Measurements from ENCODE around the gene PRDM8.

Gene PRDM8

DNA sequence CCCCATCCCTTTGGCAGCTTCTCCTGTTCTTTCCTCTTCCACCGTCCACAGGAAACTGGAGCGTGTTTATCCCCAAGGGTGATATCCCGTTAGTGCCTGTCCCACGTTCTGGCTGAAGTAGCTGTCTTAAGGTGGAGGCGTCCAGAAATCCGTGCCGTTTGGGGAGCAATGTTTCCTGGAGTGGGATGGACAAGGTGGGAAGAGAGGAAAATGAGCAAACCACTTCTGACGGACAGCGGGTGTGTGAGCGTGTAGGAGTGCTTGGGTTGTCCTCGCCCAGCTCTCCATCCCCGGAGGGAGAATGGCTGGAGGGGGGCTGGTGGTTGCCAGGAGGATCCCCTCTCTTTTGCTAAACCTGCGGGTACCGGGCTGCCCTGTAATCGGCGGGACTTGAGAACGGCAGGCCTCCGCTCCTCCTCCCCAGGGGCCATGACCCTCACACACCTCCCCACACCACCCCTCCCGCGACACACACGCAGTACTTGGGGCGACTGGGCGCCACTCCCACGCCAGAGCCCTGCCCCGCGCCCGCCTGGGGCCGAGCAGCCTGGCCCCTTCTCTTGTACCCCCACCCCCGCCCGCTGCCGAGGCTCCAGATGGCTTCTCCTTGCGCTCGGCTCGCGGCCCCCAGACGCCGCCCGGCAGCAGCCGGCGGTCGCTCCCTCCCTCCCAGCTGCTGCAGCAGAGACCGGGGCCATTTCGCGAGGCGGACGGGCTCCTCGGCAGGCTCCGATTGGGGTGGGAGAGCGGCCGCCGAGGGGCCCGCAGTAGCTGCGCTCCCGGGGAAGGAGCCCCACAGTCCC lies 13.9 kb upstream of the PRDM8 start:
- DNase-seq (ENCODE audit: low spot score), result peak; percentile 54

DNA sequence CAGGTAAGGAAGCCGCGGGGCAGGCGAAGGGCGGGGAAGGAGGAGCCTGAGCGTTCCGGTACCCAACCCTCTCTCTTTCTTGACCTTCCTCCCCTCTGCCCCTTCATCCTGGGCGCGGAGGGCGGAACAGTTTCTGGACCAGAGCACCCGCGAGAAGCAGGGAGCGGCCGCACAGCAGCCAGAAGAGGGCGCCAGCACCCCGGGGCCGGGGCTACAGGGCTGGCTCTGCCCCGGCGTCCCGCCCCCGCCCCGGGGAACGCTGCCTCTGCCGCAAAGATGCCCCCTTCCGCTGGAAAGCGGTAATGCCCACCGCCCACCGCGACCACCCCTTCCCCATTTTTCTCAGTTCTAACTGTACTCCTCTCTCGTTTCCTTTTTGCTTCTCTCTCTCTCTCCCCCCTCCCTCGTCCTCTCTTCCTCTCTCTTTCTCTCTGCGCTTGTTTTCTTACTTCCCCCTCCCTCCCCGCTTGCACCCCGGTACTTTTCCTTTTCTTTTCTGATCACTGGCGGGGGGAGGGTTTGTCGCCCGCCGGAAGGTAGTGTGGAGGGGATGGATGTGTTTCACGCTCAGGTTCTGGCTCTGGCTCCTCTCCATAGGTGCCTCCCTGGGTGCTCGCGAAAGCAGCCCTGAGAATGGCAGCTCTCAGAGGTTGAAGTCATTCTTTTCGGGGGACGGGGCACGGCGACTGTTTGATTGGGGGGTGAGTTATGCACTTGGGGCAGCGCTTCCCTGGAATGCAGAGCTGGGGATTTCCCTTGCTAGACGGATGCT lies 13.1 kb upstream of the PRDM8 start:
- peak; percentile 93 for DNase-seq (ENCODE audit: low spot score)

DNA sequence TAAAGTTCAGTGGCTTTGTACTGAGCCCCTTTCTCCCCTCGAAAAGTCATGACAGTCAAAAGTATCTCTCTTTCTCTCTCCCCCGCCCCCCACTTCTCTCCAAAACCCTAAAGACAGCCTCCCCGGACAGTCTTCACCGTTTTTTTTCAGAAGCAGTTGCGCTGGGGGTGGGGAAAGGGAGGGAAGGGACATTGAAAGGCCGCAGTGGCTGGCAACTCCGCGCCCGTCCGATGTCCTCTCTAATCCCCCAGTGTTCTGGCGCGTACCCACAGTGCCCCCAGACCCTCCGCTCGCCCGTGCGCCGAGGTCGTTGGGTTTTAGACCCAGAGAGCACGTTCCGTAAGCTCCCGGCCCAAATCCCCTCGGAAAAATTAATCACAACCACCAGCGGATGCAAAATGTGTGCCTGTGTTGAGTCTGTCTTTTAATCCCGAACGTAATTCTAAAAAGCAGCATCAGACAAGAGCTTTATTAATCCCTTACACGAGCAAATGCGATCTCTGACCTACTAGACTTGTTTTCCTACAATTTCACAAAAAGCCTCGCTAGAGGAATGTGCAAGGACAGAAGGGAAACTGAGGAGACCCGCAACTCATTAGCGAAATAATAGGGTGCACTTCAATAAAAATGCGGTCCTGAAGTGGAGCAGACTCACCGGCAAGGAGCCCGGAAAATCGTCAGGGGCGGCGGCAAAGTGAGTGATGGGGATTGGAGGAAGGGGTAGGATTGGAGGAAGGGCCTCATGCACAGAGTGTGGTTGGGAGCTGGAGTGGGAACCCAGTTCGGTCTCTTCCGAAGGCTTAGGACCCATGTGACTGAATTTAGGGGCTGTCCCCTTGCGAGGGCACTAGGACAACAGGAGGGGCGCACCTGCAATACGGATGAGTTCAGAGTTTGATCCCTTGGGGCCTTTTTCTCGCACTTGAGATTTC lies 12.2 kb upstream of the PRDM8 start:
- DNase-seq (ENCODE audit: low spot score), result no peak

DNA sequence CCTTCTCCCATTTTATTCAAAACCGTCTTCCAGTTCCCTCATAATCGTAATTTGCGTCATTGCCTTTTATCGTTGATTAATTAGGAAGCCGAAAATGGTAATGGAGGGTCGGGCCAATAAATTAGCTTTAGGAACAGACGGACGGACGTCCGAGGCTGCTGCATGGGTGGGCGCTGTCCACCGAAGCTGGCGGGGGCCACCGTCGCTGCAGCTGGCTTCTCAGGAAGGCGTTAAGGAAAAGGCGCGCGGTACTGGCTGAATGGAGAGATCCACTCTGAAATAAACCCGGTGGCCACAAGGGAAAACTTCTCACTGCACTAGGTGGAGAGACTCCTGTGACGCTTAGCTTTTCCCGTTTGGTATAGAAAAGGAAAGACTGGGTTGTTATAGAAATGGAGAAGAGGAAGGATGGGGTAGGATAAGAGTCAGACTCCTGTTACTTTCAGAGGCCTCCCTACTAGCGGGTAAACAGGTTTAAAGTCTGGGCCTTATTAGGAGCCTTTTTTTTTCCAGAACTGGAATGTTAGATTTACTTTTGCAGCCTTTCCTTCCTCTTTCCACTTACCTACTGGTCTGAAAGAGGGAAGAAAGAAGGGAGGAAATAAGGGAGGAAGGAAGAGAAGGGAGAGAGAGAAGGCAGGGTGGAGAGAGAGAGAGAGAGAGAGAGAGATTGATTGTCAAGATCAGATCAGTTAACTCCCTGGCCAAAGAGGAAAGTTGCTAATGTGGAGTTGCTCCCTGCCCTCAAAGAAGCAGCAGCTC lies 11.3 kb upstream of the PRDM8 start:
- DNase-seq (ENCODE audit: low spot score), result no peak

DNA sequence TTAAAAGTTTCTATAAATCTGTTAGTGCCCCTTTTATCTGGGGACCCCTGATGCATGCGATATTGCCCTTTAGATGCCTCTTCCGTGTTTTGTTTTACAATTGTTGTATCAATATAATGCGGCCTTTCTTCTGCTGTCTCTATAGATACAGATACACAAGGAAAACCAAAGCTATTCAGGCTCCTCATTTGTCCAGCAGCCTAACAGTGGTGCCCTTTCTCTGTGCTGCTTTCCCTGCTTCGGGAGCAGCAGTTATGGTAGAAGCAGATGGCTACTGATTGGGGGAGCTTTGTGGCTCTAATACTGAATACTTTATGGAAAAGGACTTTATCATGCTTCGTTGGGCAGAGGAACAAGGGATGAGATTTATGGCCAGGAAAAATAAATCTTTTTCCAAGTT lies 10.6 kb upstream of the PRDM8 start:
- no peak for DNase-seq (ENCODE audit: low spot score)

DNA sequence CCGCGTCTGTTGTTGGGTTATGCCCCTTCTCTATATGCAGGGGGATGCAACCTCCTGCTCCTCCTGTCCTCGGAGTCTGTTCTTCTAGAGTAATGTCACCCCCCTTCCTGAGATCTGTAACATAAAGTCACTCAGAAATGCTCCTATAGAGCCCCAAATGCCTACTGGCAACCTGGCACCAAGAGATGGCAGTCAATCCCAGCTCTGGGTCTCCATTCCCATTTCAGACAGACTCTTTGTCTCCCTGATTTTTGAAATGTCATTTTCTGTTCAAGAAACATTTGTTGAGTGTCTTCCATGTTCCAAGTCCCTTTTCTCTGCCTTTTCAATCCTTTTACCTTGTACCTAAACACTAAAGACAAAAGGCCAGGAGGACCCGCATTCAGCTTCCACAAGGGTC lies 9.6 kb upstream of the PRDM8 start:
- DNase-seq (ENCODE audit: low spot score), result no peak

DNA sequence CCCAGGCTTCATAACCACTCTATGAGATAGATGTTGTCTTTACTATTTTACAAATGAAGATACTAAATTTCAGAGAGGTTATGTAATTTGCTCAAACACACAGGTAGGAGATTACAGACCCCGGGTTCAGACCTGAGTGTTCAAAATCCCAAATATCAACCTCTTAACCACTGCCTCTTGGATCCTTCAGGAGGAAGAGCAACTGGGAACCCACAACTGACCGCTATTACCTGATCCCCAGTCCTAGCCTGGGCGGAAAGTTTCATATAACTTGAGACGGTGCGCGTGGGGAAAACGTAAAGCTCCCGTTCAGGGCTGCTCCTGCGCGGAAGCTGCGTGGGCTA lies 8.9 kb upstream of the PRDM8 start:
- no peak for DNase-seq (ENCODE audit: low spot score)

DNA sequence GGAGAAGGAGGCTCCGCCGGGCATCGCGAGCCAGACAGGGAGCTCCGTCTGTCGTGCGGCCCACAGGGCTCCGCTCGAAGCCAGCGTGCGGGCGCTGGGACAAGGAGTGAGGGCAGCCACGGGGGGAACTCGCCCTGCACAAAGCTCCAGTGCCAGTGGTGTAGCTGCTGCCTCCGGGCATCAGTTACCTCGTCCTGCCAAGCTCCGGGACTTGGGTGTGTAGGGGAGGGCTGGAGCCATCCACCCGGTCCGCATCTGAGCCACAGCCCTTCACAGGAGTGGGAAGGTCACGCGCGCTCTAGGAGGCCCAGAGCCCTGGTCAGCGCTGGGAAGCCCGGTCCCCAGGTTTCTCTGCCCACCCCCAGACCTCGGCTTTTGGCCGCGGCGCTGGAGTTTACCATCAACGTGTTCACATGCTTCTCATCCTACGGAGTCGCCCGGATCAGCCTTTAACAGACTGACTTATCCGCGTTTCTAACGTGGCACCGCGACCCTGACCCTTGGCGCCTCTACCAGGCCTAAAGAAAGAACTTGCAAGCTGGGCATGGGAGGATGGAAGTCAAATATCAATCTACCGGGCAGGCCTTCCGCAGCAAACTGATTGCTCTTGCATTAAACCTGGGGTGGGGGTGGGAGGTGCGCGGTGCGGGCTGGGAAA lies 8.4 kb upstream of the PRDM8 start:
- no peak for DNase-seq (ENCODE audit: low spot score)

DNA sequence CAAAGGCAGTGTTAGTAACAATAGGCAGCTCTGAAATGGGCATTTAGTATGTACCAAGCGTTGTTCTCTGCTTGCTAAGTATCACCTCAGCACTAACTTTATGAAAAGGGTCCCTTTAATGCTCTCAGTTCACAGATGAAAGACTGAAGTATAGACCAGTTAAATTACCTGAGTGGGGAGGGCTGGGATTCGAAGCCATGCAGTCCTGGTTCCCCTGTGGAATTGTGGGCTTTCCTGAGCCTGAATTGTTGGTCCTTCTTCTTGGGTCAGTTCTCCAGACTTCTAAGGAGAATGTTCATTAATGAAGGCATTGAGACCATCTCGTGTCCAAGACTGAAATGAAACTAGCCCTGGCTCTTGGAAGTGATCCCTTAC lies 7.7 kb upstream of the PRDM8 start:
- DNase-seq (ENCODE audit: low spot score), result no peak

DNA sequence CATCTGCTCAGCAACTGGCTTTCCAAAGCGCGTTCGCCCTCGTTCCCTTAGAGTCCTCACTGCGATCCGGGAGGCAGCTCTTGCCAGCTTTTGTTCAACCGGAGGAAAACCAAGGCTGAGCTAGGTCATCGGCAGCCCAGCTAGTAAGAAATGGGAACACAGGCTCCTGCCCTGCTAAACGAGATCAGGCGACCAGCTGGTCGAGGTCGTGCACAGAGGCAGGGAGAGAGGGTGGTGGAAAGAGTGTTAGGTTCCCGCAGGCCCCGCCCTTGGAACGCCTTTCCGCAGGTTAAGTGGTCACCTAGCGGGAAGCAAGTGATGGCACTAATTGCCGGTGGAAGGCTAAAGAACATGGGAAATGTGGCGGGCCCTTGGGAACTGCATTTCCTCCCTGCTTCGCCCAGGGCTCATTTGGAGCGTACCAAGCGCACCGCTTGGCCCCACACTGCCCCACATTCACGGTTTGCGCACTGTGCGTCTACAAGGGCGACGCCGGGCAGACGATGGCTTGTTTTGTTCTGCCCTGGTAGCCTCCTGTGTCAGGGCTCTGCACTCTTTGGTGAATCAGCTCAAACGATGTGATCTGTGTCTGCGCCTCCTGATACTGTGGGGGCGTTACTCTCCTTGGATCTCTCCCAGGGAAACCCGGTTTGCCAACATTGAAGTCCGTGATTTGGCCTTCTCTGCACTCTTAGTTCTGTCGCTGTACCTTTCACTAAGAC lies 7.2 kb upstream of the PRDM8 start:
- no peak for DNase-seq (ENCODE audit: low spot score)

DNA sequence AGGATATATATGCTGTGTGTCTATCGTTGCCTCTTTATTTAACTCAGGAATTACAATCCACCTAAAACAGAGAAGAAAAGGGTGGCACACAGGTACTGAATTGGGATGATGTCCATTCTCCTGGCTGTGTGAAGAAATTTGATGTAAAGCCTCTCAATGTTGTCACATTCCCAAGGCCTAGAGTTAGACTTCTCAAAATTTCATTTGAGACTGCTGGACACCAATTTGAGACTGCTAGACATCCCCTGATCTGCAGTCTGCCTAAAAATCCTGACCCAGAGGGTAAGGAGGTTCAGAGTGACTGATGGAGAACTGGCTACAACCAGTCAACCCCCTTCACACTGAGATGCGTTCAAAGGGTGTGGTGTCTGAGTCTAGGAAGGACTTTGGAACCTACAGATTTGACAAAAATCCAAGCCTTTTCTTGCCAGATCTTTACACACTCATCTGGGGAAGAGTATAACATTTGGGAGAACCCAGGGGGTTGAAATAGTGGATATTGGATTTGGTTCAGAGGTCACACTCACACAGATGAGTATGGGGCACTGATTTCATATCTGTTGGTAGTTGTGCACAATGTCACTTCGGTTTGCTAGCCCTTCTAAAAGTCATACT lies 4.9 kb upstream of the PRDM8 start:
- no peak for DNase-seq (ENCODE audit: low spot score)

DNA sequence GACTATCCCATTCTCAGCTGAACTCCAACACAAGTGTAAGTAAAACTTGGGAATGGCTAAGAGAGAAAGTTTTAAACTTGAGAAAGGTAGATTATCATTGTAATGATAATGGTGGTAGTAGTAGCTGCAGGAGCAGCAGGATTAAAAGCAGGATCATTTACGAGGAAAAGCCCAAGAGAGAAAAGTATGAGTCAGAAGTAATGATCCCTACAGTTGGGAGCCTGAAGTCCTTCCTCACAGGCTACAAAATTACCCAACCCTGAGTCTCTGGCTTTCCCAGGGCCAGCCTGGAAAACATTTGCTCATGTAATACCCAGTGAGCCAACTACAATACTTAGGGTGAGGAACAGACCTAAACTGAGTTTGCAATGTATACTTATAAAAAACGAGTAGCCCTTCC lies 4.4 kb upstream of the PRDM8 start:
- no peak for DNase-seq (ENCODE audit: low spot score)

DNA sequence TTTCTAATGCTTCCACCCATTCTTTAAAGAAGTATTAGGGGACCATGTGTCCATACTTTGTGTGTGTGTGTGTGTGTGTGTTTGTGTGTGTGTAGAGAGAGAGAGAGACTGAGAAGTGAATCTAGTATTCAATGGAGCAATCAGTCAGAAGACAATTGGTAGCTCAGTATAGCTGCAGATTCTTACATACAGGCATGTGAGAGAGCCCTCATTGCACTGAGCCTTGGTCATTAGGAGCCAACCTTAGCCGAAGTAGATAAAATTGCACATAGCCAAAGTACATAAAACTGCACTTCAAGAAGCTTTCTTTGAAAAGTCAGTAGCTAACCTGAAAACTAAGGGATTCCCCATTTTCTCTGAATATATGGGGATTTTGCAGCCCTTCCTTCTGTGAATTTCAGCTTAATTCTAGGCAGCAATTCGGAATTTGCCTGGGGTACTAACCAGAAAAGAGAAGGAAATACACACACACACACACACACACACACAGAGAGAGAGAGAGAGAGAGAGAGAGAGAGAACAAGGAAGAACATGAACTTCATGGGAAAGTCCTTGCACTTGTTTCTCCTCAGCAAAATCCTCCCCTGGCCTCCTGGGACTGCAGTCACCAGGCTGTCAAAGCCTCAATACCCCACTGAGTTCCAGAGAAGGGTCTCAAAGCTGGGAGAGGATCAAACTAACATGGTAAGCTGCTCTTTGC lies 1.7 kb upstream of the PRDM8 start:
- no peak for DNase-seq (ENCODE audit: low spot score)

DNA sequence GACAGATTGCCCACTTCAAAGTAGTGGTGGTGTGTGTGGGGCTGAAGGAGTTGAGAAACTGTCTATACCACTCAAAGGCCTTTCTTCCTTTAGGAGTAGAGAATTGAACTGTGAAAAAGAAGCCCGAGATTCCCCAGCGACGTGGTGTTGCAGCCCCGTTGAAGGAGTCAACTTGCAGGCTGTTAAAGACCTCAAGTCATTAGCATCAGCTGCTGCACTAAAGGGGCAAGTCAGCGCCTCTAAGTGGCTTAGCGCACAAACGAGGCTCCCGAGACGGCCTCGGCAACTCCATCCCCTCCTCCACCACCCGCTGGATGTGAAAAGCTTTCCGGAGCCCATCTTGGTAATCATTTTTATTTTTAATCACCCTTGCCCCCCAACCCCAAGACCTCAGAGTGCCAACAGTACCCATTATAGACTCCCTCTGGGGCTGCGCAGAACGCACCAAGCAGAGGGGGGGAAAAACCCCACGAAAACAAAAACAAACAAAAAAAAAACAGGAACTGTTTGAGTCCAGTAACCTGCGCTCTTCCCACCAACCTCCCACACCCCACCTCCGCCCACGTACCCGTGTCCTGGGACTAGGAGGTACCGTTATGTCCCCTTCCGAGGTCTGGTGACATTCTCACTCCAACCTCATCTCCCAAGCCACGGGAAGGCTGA lies 913 bp upstream of the PRDM8 start:
- no peak for DNase-seq (ENCODE audit: low spot score)

DNA sequence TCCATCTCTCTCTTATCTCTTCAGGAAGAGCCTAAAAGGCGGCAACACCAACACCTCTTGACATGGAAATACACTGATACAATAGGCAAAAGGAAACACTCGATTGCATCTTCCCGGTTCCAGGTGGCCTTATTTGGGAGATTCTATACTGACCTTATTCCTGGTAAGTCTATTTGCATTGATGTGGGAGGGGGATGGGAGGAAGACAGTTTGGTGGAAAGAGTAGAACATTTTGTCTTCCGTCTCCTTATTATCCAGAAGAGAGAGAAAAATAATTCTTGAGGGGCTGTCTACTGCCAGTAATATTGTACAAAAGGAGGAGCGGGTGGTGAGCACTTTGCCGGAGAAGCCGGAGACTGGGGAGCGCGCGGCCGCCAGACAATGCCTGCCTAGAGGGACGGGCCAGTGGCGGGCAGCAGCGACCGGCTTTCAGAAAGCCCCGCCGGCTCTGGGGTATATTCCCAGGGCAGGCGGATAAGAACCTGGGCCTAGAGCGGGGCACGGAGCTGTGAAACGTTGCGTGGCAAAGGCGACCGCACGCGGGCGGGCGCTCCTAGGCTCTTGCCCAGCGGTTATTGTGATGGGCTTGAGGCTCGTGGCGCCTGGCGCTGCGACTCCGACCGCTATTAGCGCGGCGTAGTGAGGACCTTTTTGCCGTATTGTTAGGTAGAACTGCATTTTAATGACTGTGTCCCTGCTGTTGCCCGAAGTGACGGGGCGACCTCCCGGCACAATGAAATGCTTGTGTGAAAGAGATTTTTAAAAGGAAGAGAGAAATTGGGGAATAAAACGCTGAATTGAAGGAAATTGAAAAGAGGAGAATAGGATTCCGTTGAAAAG lies 518 bp downstream of the PRDM8 start:
- DNase-seq (ENCODE audit: low spot score), result no peak

DNA sequence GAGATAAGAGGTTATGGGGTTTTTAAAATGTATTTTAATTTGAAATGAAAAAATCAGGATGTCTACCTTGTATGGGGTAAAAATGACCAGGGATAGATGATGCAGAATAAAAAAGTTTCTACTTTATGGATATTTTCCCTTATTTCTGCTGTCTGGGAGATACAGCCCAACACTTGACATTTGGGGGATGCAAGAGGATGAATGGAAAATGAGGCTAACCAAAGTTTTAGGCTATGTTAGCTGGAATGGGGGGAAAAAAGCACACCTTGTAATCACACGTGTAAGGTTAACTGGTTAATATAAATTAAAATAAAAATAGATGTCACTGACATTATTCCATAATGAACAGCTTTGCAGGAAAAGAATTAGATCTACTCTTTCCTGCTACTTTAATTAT lies 1.1 kb downstream of the PRDM8 start:
- no peak for DNase-seq (ENCODE audit: low spot score)

DNA sequence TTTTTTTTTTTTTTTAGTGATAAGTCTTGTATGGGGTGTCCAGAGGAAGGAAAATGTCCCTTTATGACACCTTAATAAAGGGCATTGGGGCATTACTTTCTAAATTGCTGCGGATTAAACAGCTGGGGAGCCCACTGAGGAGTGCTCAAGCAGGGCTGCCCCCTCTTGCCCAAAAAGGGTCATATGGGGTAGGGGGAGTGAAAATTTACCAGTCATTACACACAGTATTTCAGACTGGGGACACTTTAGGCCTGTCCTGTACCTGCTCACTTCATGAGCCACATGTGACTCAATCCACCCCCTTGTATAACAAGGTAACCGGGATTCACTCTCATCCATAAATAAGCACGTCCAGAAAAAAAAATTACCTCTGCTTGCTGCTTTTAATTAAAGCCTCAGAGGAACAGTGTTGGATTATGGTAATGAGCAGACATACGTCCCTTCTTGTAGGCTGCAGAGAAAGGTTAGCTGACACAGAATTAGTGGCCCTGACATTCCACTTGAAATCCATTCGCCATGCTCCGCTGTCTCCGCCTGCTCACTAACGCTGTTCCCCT lies 1.8 kb downstream of the PRDM8 start:
- no peak for DNase-seq (ENCODE audit: low spot score)

DNA sequence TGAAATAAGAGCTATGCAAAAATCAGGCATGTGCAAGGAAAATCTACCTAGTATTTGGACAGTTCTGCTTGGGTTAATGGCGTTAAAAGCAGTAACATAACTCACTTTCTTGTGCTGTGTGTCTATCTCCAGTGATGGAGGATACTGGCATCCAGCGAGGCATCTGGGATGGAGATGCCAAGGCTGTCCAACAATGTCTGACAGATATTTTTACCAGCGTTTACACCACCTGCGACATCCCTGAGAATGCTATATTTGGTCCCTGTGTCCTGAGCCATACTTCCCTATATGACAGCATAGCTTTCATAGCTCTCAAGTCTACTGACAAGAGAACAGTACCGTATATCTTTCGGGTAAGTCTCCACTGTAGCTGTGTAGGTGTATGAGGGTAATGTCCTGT lies 2.6 kb downstream of the PRDM8 start:
- no peak for DNase-seq (ENCODE audit: low spot score)

Measured in CD4-positive, alpha-beta T cell treated with Interleukin-15 for 4 hours (primary cell).